Measurements from ENCODE around the gene HSF2BP. TPM values are rescaled to one million over a fixed set of nuclear protein-coding genes. Genes with fewer than 3 reads are reported as not detected.
"Not testable (repeated sequence)": the region's sequence is repeated elsewhere in the genome, so short reads cannot be mapped to it uniquely, and the experiment has no call there.

HSF2BP gene
- polyA plus RNA-seq, 3 donors = 1.7 to 2.6 (median 2.2) TPM

DNA sequence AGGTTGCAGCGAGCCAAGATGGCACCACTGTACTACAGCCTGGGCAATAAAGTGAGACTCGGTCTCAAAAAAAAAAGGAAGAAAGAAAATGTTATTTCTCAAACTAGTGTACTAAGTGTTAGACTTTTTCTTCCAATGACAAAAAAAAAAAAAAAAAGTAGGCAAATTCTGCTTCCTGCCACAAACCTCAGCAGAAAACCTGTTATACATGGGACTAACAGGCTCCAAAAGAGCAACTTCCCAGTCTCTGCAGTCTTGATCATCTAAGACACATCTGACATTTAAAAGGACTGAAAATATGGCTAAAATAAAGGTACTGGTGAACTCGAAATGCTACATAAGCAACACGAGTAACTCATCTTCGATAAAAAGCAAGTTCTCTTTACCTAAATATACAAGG, 59.6 kb downstream of the HSF2BP start:
- no peak for DNase-seq

DNA sequence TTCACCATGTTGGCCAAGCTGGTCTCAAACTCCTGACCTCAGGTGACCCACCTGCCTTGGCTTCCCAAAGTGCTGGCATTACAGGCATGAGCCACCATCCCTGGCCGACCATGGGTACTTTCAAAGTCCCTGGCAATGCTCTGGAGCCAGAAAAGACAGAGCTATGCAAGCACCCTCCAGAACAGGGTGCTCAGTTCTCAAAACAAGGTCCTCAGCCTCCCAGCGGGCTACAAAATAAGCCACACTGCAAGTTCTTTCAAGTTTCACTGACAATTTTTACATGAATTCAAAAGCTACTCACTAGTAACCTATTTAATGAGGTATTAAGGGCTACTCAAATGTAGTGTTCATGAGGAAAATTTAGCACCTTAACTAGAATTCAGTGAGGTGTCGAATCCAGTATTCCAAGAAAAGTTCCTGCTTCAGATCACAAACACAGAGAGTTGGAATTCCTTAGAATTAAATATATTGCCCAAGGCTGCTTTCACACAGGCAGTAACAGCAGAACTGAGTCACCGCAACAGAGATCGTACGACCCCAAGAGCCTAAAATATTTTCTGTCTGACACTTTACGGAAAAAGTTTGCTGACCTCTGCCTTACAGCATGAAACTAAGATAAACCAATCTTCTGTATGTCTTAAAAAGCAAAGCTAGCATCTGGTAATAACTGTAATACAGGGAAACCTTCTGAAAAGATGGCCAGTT, 60.7 kb downstream of the HSF2BP start:
- no peak for DNase-seq

DNA sequence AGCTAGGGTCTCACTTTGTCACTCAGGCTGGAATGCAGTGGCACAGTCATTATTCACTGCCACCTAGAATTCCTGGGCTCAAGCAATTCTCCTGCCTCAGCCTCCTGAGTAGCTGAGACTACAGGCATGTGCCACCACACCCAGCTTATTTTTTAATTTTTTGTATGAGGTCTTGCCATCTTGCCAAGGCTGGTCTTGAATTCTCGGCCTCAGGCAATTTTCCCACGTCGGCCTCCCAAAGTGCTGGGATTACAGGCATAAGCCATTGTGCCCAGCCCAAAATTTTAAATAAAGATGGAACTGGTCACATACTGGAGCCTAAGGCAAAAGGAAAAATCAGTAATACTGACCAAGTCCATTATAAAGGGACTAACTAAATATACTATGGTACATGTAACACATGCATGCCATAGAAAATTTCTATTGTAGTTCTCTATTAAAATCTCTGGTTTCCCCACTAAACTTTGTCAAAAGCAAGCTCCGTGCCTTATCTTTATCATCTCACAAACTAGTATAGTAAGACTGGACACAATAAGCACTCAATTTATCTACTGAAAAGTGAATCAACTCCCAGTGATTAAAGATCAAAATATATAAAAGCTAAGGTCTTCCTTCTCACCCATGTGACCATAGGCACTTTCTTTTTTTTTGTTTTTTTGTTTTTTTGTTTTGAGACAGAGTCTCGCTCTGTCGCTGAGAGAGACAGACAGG, 61.6 kb downstream of the HSF2BP start:
- no peak for DNase-seq

DNA sequence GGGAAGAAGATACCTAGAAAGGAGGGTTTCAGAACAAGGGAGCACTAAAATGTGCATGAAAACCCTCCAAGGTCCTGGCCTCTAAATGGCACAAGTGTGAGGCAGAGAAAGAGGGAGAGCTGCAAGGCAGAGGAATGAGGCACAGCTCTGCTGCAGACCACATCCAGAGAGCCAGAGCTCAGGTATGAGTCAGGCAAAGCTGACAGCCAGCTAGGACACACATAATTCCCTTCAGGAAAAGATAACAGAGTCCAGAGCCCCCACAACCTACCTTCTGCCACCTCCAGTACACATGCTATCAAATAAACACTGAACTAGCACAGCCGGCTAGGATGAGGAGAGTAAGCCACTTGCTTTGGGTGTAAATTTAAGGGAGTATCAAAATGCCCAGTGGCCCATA, 62.2 kb downstream of the HSF2BP start:
- DNase-seq = no peak

DNA sequence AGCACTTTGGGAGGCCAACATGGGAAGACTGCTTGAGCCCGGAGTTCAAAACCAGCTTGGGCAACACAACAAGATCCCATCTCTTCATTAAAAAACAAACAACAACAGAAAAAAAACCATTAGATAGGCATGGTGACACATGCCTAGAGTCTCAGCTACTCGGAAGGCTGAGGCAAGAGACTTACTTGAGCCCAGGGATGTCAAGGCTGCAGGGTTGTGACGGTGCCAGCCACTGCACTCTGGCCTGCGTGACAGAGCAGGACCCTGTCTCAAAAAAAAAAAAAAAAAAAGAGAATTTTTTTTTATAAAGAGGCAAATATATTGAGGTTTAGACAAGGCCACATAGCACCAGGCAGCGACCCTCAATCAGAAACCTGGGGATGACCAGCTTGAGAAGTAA, 62.7 kb downstream of the HSF2BP start:
- no peak for DNase-seq

DNA sequence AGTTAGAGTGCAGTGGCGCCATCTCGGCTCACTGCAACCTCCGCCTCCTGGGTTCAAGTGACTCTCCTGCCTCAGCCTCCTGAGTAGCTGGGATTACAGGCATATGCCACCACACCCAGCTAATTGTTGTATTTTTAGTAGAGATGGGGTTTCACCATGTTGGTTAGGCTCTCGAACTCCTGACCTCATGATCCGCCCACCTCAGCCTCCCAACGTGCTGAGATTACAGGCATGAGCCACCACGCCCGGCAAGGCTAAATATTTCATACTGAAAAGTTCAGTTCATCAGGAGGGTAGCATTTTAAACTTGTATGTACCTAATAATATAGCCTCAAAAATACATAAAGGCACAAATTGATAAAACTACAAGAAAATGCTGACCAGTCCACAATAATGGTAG, 63.5 kb downstream of the HSF2BP start:
- not testable (repeated sequence) for DNase-seq

DNA sequence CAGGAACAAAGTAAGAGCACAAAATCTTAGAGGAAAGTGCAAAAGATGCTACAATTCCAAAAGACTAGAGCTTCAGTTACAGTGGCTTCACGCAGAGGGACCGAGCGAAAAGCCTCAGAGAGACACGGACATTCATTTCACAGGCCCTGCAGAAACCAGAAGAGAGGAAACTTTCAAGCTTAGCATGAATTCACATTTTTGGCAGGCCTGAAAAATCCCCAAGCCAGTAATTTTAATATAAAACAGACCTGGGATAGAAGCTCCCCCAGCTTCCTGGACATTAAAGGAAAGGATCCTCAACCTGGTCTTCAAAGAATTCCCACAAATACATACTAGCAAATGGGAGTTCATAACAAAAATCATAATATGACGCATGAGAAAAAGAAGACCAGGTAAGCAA, 66.2 kb downstream of the HSF2BP start:
- no peak for DNase-seq

DNA sequence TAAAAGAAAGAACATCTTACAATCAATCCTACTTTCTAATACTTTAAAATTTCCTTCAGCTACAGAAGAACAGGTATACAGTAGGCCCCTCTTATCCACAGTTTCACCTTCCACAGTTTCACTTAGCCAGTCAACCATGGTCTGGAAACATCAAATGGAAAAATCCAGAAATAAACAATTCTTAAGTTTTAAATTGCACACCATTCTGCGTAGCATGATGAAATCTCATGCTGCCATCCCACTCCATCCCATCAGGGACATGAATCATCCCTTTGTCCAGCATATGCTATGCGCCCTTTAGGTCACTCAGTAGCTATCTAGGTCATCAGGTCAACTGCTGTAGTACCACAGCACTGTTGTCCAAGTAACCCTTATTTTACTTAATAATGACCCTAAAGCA, 67.7 kb downstream of the HSF2BP start:
- DNase-seq = no peak

DNA sequence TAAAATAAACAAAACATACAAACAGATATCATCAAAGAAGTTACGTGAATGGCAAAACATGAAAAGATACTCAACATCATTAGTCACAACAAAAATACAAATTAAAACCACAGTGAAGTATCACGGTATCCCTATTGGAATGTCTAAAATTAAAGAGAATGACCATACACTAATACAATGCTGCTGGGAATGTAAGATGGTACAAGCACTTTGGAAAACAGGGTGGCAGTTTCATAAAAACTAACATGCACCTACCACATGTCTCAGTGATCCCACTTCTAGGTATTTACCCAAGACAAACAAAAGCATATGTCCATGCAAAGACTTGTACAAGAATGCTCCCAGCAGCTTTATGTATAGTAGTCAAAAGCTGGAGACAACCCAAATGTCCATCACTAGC, 69.1 kb downstream of the HSF2BP start:
- no peak for DNase-seq

DNA sequence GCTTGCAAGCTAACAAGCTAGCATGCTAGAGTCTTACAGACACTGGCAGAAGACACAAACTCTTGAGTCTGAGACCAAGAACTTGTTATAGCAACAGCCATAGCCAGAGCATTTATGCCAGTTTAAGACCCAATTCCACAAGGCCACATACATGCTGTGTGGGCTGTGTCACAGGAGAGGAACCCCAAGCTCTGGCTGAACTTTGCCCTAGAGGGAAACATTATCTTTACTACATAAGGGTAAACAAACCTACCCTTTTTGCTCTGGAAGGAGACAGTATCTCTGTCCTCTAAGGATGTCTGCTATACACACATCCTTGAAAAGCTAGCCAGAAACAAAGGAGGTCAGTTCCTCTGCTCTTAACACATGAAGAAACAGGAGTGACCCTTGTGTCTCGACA, 70.3 kb downstream of the HSF2BP start:
- no peak for DNase-seq

DNA sequence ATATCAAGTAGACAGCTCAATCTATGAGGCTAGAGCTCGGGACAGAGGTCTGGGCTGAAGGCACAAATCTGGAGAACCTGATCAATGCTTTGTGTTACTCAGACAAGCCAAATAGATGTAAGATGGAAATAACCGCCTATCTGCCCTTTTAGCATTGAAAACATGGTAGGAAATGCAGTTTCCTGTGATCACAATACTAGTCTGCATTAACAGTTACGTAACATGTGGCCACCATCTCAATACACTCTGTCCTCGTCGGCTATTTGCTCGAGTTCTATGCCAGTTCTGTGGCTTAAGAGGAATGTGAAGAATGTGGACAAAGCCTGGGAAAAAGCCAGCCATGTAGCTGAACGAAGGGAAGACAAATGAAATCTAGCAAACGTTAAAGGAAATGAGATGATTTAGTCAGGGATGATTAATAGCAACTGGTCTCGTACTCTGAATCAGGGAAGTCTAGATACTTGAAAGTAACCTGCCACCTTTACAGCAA, 73.3 kb downstream of the HSF2BP start:
- DNase-seq = peak; percentile 87

DNA sequence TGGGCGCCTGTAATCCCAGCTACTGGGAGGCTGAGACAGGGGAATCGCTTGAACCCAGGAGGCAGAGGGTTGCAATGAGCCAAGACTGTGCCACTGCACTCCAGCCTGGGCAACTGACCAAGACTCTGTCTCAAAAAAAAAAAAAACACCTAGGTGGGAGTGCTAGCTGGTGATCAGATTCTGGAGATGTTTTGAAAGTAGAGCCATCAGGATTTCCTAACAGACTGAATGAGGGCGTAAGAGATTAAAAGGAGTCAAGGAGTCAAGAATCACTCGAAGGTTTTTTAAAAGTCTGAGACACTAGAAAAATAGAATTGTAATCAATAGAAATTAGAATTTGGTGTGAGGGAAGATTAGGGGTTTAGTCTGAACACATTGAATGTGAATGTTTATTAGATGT, 73.8 kb downstream of the HSF2BP start:
- no peak for DNase-seq

DNA sequence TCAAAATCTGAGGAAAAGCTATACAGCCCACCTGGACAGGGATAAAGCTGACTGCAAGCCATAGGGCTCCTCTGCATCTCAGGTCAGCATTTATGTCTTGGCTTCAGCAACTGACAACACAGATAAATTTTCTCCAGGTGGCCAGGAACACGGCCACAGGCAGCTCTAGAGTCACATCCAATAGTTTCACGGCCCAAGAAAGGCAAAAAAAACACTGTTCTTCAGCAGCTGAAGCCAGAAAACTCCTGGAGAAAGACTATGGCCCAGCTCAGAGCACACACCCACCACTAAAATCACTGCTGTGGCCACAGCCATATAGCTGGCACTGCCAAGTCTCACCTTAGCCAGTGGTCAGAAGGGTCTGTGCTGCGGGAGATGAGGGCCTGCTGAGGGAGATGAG, 77.8 kb downstream of the HSF2BP start:
- DNase-seq = no peak

DNA sequence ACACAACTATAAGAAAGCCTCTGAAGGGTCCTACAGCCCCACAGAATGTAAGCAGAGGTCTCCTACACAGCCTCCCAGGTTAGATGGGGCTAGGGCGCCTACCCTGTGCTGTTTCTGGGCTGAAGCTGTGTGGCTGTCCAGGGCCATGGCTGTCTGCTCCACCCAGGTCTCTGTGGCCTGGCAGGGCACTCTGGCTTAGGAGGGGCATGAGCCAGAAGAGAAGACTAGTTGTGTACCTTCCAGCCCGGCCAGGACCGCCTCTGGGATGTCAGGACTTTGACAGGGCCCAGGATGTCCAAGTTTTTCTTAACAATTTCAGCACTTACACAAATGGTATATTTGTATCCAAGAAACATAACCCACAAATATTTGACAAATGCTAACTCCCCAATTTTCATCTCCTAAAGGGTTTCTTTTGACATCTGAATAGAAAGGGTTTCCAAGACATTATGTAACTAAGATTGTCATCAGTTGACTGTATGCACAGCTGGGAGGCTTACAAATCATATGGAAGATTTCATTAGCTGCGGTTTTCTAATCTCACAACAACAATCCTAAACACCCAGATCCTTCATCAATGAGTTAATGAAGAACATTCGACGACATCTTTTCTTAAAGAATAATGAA, 80.5 kb downstream of the HSF2BP start:
- no peak for DNase-seq

DNA sequence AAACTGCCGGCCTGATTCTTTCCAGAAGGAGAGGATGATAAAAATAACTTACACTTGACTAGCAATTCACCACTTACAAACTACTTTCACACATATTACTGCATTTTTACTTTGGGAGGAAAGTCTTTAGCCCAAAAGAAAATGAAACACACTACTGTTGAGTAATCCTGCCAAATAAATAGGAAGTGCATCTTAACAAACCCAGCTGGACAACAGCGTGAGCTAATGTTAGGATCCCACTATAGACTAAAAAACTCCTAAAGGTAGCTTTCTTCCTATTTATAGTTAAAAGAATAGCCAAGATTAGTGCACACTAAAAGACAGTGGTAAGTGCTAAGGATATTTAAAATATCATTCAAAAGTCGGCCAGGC, 83.8 kb downstream of the HSF2BP start:
- no peak for DNase-seq

DNA sequence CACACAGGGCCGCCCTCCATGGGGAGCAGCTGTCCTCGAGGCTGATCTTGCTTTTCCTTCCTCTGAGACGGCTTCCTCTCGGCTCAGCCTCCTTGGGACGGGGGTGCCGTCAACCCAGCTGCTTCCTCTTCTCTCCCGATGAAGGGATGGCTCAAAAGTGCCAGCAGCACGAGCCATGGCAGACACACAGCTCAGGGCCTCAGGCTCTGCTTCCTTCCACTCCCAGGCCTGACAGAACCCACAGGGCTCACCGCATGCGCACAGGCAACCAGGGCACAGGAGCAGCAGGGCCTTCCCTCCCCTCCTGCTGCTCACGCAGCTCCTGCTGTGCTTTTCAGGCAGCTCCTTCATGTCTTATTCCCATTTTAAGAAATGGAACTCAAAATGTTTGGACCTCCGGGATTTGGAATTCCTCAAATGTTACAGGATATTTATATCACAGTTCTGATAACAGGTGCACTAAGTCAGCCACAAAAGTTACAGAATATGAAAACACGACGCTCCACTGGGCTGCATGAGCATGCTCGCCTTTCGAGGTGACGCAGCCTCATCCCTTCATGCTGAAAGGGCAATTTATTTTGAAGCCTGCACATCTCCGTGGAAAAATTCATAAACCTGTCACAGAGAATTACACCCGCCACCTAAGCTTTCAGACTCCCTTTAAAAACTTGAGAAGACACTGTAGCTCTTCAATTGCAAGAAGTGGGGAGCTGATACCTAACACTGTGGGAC, 84.4 kb downstream of the HSF2BP start:
- peak; percentile 67 for DNase-seq

DNA sequence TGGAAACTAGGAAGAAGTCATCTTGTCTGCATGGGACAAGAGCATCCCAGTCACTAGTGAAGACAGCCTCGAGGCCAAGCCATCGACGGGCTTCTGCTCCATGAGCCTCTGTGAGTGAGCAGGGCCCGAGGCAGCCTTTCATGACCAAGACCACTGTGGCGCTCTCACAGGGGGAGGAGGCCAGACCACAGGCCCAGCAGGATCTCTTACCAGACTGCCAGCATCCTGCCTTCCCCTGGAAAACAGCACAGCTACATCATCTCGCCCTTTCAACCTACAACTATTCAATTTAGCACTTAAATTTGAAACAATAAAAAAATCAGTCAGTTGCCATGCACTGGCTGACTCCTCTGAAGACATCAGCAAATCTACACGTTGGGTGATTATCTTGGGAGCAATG, 85.4 kb downstream of the HSF2BP start:
- no peak for DNase-seq

DNA sequence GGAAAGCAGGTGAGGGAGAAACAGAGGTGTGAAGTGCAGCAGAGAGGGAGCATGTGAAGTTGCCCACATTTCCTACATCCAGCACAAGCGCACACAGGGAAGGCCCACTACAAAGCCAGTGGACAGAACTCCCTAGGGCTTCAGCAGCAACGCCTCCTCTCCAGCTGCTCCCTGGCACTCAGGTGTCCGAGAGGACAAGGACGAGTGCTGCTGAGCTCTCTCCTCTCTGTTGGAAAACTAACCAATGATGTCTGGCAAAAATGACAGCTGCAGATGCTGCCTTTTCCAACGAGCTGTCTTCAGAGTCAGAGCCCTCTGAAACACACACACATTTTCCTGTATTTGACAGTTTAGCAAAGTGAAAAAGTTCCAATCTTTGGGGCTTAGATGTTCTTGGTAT, 86.8 kb downstream of the HSF2BP start:
- DNase-seq = no peak

DNA sequence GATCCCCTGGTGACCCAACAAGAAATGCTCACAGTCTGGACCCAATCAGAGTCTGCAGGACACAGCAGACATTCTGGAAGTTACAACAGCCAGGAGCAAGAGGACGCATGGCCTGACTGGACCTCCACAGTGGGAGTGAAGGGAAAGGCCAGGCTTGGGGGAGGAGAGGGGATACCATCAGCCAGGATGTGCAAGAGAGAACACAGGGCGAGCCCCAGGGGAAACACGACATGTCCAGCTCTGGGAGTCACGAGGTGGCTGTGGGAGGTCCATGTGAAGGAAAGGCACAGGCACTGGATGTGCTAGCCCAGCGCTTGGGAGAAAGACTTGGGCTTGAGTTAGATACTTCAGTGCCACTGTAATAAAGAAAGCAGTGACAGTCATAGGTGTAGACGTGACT, 87.3 kb downstream of the HSF2BP start:
- DNase-seq = no peak

DNA sequence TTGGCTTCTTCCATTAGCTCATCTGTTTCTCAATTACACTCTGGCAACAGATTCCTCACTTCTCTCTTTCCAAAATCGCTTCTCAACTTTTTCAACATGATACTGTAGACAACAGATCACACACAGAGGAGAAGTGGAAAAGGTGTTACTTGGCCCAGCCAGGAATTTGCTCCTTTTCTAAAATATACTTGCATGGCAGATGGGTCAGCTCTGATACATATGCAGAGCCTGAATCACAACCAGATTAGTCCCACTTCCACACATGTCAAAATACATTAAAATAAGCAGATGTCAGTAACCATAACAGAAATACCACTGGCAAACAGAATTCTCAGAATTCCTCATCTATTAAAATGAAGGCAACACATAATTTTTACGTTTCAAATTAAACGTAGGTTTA, 89.1 kb downstream of the HSF2BP start:
- DNase-seq = not testable (repeated sequence)

DNA sequence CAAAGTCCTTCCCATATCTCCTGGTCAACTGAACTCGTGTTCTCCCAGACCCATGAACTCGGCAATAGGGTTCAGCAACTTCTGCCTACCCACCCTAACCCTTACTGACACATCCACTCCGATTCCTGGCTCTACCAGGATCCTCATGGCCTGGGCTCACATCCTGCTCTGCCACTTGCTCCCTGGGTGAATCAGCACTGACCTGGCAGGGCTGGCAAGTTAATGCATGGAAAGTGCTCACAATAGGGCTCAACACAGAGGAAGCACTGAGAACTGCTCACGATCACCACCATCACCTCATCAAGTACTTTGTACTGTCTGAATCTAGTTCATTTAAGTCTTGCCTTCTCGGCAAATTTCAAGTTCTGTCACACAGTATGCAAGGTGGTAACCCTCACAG, 96.8 kb downstream of the HSF2BP start:
- not testable (repeated sequence) for DNase-seq

DNA sequence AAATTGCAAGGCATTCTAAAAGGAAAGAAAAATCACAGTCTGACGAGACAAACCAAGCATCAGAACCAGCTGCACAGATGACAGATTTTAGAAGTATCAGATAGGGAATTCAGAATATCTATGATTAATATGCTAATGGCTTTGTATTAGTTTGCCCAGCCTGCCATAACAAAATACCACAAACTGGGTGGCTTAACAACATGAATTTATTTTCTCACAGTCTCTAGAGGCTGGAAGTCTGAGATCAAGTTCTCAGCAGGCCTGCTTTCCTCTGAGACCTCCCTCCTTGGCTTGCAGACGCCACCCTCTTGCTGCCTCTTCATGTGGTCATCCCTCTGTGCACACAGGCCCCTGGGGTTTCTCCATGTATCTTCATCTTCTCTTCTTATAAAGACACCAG, 118.7 kb downstream of the HSF2BP start:
- not testable (repeated sequence) for DNase-seq
